Heart right ventricle (tissue), 16 donors: ENCODE measurements around the gene C2orf76. TPM values are rescaled to one million over a fixed set of nuclear protein-coding genes. Genes with fewer than 3 reads are reported as not detected.

ENCODE experiments used
- ATAC-seq, 8 donors: fragments of 200-7000 bp; cut with Tn5 transposase; one replicate each; pipeline ENCODE4 v1.9.1; 2020; ENCODE audit warnings: mild to moderate bottlenecking in 8 of 8, moderate library complexity in 8 of 8, moderate number of reproducible peaks in 1 of 8
- DNase-seq, 2 donors: peaks; one replicate each; pipeline ENCODE4 v3.0.0-alpha.2; 2020
- H3K27ac ChIP-seq, 10 donors: fragments of 200-600 bp; sonication (generic) in 2 of 10; one replicate each; pipeline versions ENCODE4 v1.5.0 to v1.8.0; 2020 to 2022; ENCODE audit warnings: mild to moderate bottlenecking in 3 of 10
- H3K27me3 ChIP-seq, 7 donors: fragments of 200-600 bp; one replicate each; pipeline ENCODE4 v1.8.0; 2021 to 2022; ENCODE audit warnings: mild to moderate bottlenecking in 2 of 7
- H3K36me3 ChIP-seq, 9 donors: fragments of 200-600 bp; sonication (generic) in 1 of 9; one replicate each; pipeline versions ENCODE4 v1.5.0 to v1.8.0; 2020 to 2022; ENCODE audit warnings: mild to moderate bottlenecking in 2 of 9
- H3K4me1 ChIP-seq, 9 donors: fragments of 200-600 bp; sonication (generic) in 1 of 9; one replicate each; pipeline versions ENCODE4 v1.5.0 to v1.8.0; 2020 to 2022; ENCODE audit warnings: mild to moderate bottlenecking in 4 of 9
- H3K4me3 ChIP-seq, 10 donors: fragments of 200-600 bp; sonication (generic) in 2 of 10; one replicate each; pipeline versions ENCODE4 v1.5.0 to v1.8.0; 2020 to 2022; ENCODE audit warnings: mild to moderate bottlenecking in 7 of 10, moderate library complexity in 2 of 10
- H3K9me3 ChIP-seq, 11 donors: fragments of 200-600 bp in 10 of 11; sonication (generic) in 2 of 11; one replicate each; pipeline versions ENCODE4 v1.5.0 to v1.8.0; 2013 to 2022; ENCODE audit warnings: mild to moderate bottlenecking in 2 of 11, control low read depth in 1 of 11, moderate library complexity in 1 of 11
- WGBS, 2 donors: extraction: QIAGEN DNeasy Blood & Tissue Kit; methylation state at CpG; one replicate each; pipeline ENCODE4 v1.1.7; 2013; ENCODE audit warnings: inconsistent platforms in 1 of 2; 5-methylcytosine and 5-hydroxymethylcytosine counted together
- intact Hi-C, 10 donors: fragments of 100-400 bp; cut with DNase I; formaldehyde crosslinking; loops; one replicate each; pipeline versions ENCODE4 v1.11.1 to v1.14.2; 2022
- polyA plus RNA-seq, 2 donors: library from polyadenylated mRNA; stranded (reverse); fragments of 200-250 nt; gene quantifications; one replicate each; pipeline ENCODE4 v1.2.3, GENCODE V29; 2013
- total RNA-seq, 10 donors: library from RNA; stranded (reverse); fragmentation: NEBNext Ultra II Directional in 3 of 10; extraction: Animal tissue kit (Norgen Biotek cat#: 25700) in 3 of 10; gene quantifications; one replicate each; pipeline versions ENCODE4 v1.2.1 to v1.2.4, GENCODE V29; 2021 to 2023
- TF ChIP-seq, protein P1 (sequence below), 9 donors: fragments of 200-600 bp; sonication (generic) in 2 of 9; IDR thresholded peaks; one replicate each; pipeline versions ENCODE4 v1.5.0 to v1.8.0; 2021 to 2022; ENCODE audit warnings: antibody characterized with exemption in 9 of 9, mild to moderate bottlenecking in 5 of 9, moderate library complexity in 1 of 9
- donor health status: Arrhythmogenic right ventricular cardiomyopathy.
- donor health status: ischemic (EF 13 %, LVEDD 7.1; RV severe dilation, severe dysfunction).
- donor health status: healthy with polysubstance abuse.
- donor health status: DM: no; HTN: yes; CAD: no.
- donor health status: DM: no; HTN: no; CAD: no.
- donor health status: ischemic (EF 25% LVEDD 6.9; RV normal size, moderate dysfunction).
- donor health status: ischemic (EF 25% LVEDD 5.7; RV mildly dilated, moderate dysfunction).
- donor health status: healthy.
- donor health status: DM: yes; HTN: yes; CAD: no.
- donor health status: Ischemic cardiomyopathy.
- donor health status: ischemic (EF 35%, LVEDD 5.7; RV mildly dilated, moderate dysfunction).
- donor health status: nonischemic (EF 11% LVEDD 7.7; RV severe dilation, severe dysfunction).
- donor health status: DM: yes; HTN: yes; CAD: no.
- donor health status: PGD.
- donor health status: ischemic (EF 29% LVEDD 5.4; RV normal size, mild dysfunction).
- donor health status: nonischemic (EF 23%, LVEDD 6.1; RV moderate dilation, normal function).

Gene C2orf76
- total and polyA plus RNA-seq, 12 donors: 5.1 to 12.2 (median 8.4) TPM

DNA sequence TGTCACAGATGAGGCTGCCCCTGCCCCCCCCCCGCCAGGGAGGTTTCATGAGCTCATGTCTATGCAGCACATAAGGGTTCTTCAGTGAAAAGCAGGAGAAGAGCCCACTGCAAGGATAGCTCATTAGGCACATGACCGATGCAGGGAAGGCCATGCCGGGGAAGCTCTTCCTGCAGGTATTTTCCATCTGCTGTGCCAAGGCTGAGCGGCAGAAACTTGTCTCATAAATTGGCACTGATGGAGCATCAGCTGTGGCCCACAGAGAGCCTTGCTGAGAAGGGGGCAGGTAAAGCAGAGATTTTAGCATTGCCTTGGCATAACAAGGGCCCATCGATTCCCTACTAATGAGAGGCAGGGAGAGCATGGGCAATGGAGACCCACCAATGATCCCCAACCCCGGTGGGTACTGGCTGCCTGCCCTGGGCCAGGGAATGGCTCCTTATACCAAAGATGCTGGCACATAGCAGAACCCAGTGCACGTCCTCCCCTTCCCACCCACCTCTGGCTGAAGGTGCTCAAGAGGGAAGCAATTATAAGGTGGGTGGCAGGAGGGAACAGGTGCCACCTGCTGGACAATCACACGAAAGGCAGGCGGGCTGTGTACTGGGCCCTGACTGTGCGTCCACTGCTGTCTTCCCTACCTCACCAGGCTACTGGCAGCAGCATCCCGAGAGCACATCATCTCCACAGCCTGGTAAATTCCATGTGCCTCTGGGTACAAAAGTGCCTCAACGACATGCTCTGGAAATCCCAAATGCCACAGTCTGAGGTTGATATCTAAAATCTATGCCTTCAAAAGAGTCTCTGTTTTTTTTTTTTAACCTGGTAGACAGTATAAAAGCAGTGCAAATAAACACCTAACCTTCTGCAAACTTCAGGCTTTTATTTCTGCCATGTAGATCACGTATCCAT, 101.6 kb downstream of the C2orf76 start:
- TF ChIP-seq, protein P1, sequence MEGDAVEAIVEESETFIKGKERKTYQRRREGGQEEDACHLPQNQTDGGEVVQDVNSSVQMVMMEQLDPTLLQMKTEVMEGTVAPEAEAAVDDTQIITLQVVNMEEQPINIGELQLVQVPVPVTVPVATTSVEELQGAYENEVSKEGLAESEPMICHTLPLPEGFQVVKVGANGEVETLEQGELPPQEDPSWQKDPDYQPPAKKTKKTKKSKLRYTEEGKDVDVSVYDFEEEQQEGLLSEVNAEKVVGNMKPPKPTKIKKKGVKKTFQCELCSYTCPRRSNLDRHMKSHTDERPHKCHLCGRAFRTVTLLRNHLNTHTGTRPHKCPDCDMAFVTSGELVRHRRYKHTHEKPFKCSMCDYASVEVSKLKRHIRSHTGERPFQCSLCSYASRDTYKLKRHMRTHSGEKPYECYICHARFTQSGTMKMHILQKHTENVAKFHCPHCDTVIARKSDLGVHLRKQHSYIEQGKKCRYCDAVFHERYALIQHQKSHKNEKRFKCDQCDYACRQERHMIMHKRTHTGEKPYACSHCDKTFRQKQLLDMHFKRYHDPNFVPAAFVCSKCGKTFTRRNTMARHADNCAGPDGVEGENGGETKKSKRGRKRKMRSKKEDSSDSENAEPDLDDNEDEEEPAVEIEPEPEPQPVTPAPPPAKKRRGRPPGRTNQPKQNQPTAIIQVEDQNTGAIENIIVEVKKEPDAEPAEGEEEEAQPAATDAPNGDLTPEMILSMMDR (IDR thresholded peaks at IDR 0.05): peak; percentile 33 to 76 (median 72)
- H3K27ac ChIP-seq: no peak overlapping the region
- peaks cover 0 to 13% (median 0%) of the 10 kb centered on the region in 9 donors for H3K4me1 ChIP-seq
- intact Hi-C loops: loop anchor here in 2 of 10 donors (2.0 to 5.0 kb wide), 3 partner anchors 43 to 253 kb away; partner anchors contain the start of gene STEAP3 (in 1 of the 2)
- H3K27me3 ChIP-seq: no peaks in the 10 kb centered on the region
- WGBS, 2 donors: 50 to 58% methylated on average over 13 of the region's 13 CpGs
- peak; percentile 71 to 89 (median 83) for ATAC-seq
- H3K4me3 ChIP-seq: no peak overlapping the region
- no peaks in the 10 kb centered on the region for H3K36me3 ChIP-seq
- peak in 1 of 2 donors; percentile 23 for DNase-seq
- H3K9me3 ChIP-seq: peaks cover 0 to 3% (median 0%) of the 10 kb centered on the region in 11 donors

DNA sequence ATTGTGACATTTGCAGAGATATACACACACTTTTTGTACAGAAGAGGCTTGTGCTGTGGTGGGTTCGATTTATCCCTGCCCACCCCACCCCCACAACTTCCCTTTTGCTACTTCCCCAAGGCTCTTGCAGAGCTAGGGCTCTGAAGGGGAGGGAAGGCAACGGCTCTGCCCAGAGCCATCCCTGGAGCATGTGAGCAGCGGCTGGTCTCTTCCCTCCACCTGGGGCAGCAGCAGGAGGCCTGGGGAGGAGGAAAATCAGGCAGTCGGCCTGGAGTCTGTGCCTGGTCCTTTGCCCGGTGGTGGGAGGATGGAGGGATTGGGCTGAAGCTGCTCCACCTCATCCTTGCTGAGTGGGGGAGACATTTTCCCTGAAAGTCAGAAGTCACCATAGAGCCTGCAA, 103.0 kb downstream of the C2orf76 start:
- Histone ChIP-seq H3K36me3 (no peaks in the 10 kb centered on the region), H3K4me3 (no peak overlapping the region), H3K9me3 (no peaks in the 10 kb centered on the region), H3K4me1 (peaks cover 0 to 13% (median 0%) of the 10 kb centered on the region in 9 donors), H3K27ac (no peak overlapping the region), H3K27me3 (no peaks in the 10 kb centered on the region)
- DNase-seq: no peak
- intact Hi-C loops: loop anchor here in 2 of 10 donors (2.0 to 5.0 kb wide), 2 partner anchors 41 to 45 kb away; partner anchors contain the start of gene STEAP3 (in 1 of the 2)
- peak in 2 of 8 donors; percentile 38 to 41 for ATAC-seq
- TF ChIP-seq, protein P1 (IDR thresholded peaks at IDR 0.05): no peak
- WGBS, 2 donors: 58 to 67% methylated on average over 5 of the region's 5 CpGs

DNA sequence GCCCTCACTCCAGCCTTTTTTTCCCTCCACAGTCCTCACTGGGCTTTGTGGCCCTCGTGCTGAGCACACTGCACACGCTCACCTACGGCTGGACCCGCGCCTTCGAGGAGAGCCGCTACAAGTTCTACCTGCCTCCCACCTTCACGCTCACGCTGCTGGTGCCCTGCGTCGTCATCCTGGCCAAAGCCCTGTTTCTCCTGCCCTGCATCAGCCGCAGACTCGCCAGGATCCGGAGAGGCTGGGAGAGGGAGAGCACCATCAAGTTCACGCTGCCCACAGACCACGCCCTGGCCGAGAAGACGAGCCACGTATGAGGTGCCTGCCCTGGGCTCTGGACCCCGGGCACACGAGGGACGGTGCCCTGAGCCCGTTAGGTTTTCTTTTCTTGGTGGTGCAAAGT, 103.6 kb downstream of the C2orf76 start:
- Histone ChIP-seq H3K9me3 (no peaks in the 10 kb centered on the region), H3K4me3 (no peak overlapping the region), H3K27me3 (no peaks in the 10 kb centered on the region), H3K4me1 (peaks cover 0 to 13% (median 0%) of the 10 kb centered on the region in 9 donors), H3K36me3 (no peaks in the 10 kb centered on the region), H3K27ac (no peak overlapping the region)
- no peak for DNase-seq
- peak in 1 of 8 donors; percentile 24 for ATAC-seq
- 96 to 97% methylated on average over 23 of the region's 23 CpGs for WGBS, 2 donors
- TF ChIP-seq, protein P1 (IDR thresholded peaks at IDR 0.05): no peak
- intact Hi-C loops: loop anchor here in 1 of 10 donors (5.0 kb wide), 1 partner anchor 41 kb away; the partner anchor contains the start of gene STEAP3

GRCh38 chr2:119261493-119262225, 105.0 kb downstream of the C2orf76 start:
- intact Hi-C loops: loop anchor here in 1 of 10 donors (5.0 kb wide), 1 partner anchor 39 kb away; the partner anchor contains the start of gene STEAP3
- no peaks in the 10 kb centered on the region for H3K9me3 ChIP-seq
- no peak overlapping the region for H3K27ac ChIP-seq
- WGBS, 2 donors: 90 to 93% methylated on average over 17 of the region's 17 CpGs
- H3K4me3 ChIP-seq: no peak overlapping the region
- H3K36me3 ChIP-seq: no peaks in the 10 kb centered on the region
- TF ChIP-seq, protein P1 (IDR thresholded peaks at IDR 0.05): no peak
- H3K27me3 ChIP-seq: no peaks in the 10 kb centered on the region
- DNase-seq: no peak
- H3K4me1 ChIP-seq: peaks cover 0 to 14% (median 0%) of the 10 kb centered on the region in 9 donors
- no peak for ATAC-seq
